GM19468 (cell line): ENCODE results near the gene PLD1.

Experiments
- ATAC-seq: cut with Tn5 transposase; IDR thresholded peaks from one replicate; pipeline ENCODE4 v1.9.1; 2021; ENCODE audit warnings: mild to moderate bottlenecking, moderate library complexity, moderate number of reproducible peaks; ENCODE audit not compliant: unreplicated experiment; ENCODE audit errors: extremely low read depth

The PLD1 gene

GRCh38 chr3:171838218-171838720 lies 28.0 kb upstream of the PLD1 start:
- no peak for ATAC-seq

- no peak for ATAC-seq
Measured at GRCh38 chr3:171837698-171838097, 27.4 kb upstream of the PLD1 start.

- no peak for ATAC-seq
Measured at GRCh38 chr3:171836855-171837254, 26.6 kb upstream of the PLD1 start.

- no peak for ATAC-seq
Measured at GRCh38 chr3:171835613-171836012, 25.3 kb upstream of the PLD1 start.

GRCh38 chr3:171835116-171835515 lies 24.8 kb upstream of the PLD1 start:
- ATAC-seq = no peak

- ATAC-seq = no peak
Measured at GRCh38 chr3:171834461-171834801, 24.1 kb upstream of the PLD1 start.

GRCh38 chr3:171833789-171834460 lies 23.6 kb upstream of the PLD1 start:
- ATAC-seq = no peak

- ATAC-seq = no peak
Measured at GRCh38 chr3:171832989-171833388, 22.7 kb upstream of the PLD1 start.

- ATAC-seq = no peak
Measured at GRCh38 chr3:171831936-171832335, 21.7 kb upstream of the PLD1 start.

GRCh38 chr3:171830518-171830875 lies 20.2 kb upstream of the PLD1 start:
- no peak for ATAC-seq

GRCh38 chr3:171829841-171830517 lies 19.7 kb upstream of the PLD1 start:
- no peak for ATAC-seq

- ATAC-seq = no peak
Measured at GRCh38 chr3:171828902-171829770, 18.9 kb upstream of the PLD1 start.

GRCh38 chr3:171827836-171828458 lies 17.7 kb upstream of the PLD1 start:
- no peak for ATAC-seq

GRCh38 chr3:171827385-171827784 lies 17.1 kb upstream of the PLD1 start:
- ATAC-seq = no peak

GRCh38 chr3:171825222-171825828 lies 15.0 kb upstream of the PLD1 start:
- ATAC-seq = no peak

- no peak for ATAC-seq
Measured at GRCh38 chr3:171824824-171825221, 14.5 kb upstream of the PLD1 start.

- no peak for ATAC-seq
Measured at GRCh38 chr3:171824116-171824515, 13.8 kb upstream of the PLD1 start.

GRCh38 chr3:171822431-171823106 lies 12.3 kb upstream of the PLD1 start:
- no peak for ATAC-seq

GRCh38 chr3:171821778-171822358 lies 11.6 kb upstream of the PLD1 start:
- no peak for ATAC-seq
